Activated naive CD4-positive, alpha-beta T cell treated with anti-CD3 and anti-CD28 coated beads for 36 hours (primary cell): Measurements from ENCODE around the gene PVALEF. TPM values are rescaled to one million over a fixed set of nuclear protein-coding genes. Genes with fewer than 3 reads are reported as not detected.

Experiments
- CTCF ChIA-PET: fragments of 350-600 bp; sonication (Branson Sonifier 250); formaldehyde crosslinking; loops from one replicate; lab custom pipeline; 2021; ENCODE audit warnings: antibody characterized with exemption; lab: Charles Lee
- DNase-seq: peaks from one replicate; pipeline ENCODE4 v3.0.0-alpha.2; 2020
- H3K27ac Mint-ChIP-seq: one replicate; pipeline ENCODE4 v1.8.0; 2021; ENCODE audit warnings: mild to moderate bottlenecking, mixed read lengths
- H3K27me3 Mint-ChIP-seq: one replicate; pipeline ENCODE4 v1.8.0; 2021; ENCODE audit warnings: low read depth, mixed read lengths
- H3K36me3 Mint-ChIP-seq: one replicate; pipeline ENCODE4 v1.8.0; 2021; ENCODE audit warnings: low read depth, mixed read lengths
- H3K4me1 Mint-ChIP-seq: one replicate; pipeline ENCODE4 v1.8.0; 2021; ENCODE audit warnings: low read depth, mixed read lengths
- H3K4me3 Mint-ChIP-seq: one replicate; pipeline ENCODE4 v1.8.0; 2021; ENCODE audit warnings: mild to moderate bottlenecking, moderate library complexity, mixed read lengths
- H3K9me3 Mint-ChIP-seq: one replicate; pipeline ENCODE4 v1.8.0; 2021; ENCODE audit warnings: mixed read lengths
- intact Hi-C: fragments of 100-400 bp; cut with micrococcal nuclease; formaldehyde crosslinking; loops from one replicate; pipeline ENCODE4 v1.15.1; 2023
- total RNA-seq, 2 experiments: library from RNA; stranded (reverse); gene quantifications; one replicate each; pipeline ENCODE4 v1.2.3, GENCODE V29; 2021

The PVALEF gene
- total RNA-seq, 2 experiments from 2014 or later = not detected

- Mint-ChIP-seq H3K9me3 (no peaks in the 10 kb centered on the region), H3K4me3 (no peak overlapping the region), H3K4me1 (no peaks in the 10 kb centered on the region), H3K27ac (no peak overlapping the region), H3K27me3 (peaks cover 4% of the 10 kb centered on the region), H3K36me3 (no peaks in the 10 kb centered on the region)
- CTCF ChIA-PET = no interaction called here
- DNase-seq = no peak
- intact Hi-C loops = no loop called here
Measured at GRCh38 chr17:81187120-81187519, 21.8 kb downstream of the PVALEF start.

GRCh38 chr17:81187586-81188490 lies 22.5 kb downstream of the PVALEF start:
- H3K4me1 Mint-ChIP-seq = no peaks in the 10 kb centered on the region
- H3K4me3 Mint-ChIP-seq = no peak overlapping the region
- no peaks in the 10 kb centered on the region for H3K36me3 Mint-ChIP-seq
- intact Hi-C loops = no loop called here
- peaks cover 4% of the 10 kb centered on the region for H3K27me3 Mint-ChIP-seq
- H3K9me3 Mint-ChIP-seq = no peaks in the 10 kb centered on the region
- CTCF ChIA-PET = no interaction called here
- DNase-seq = no peak
- no peak overlapping the region for H3K27ac Mint-ChIP-seq

GRCh38 chr17:81188491-81188840 lies 23.2 kb downstream of the PVALEF start:
- DNase-seq = no peak
- intact Hi-C loops = no loop called here
- Mint-ChIP-seq H3K27me3 (peaks cover 4% of the 10 kb centered on the region), H3K4me3 (no peak overlapping the region), H3K27ac (no peak overlapping the region), H3K9me3 (no peaks in the 10 kb centered on the region), H3K36me3 (no peaks in the 10 kb centered on the region), H3K4me1 (no peaks in the 10 kb centered on the region)
- CTCF ChIA-PET = interaction anchor here (0.9 kb wide), 1 partner anchor 165 kb away, joined by 4 read pairs; no protein-coding TSS in a partner anchor

GRCh38 chr17:81189016-81189415 lies 23.7 kb downstream of the PVALEF start:
- no peaks in the 10 kb centered on the region for H3K36me3 Mint-ChIP-seq
- intact Hi-C loops = no loop called here

GRCh38 chr17:81189670-81190530 lies 24.6 kb downstream of the PVALEF start:
- Mint-ChIP-seq H3K36me3 (no peaks in the 10 kb centered on the region), H3K4me1 (no peaks in the 10 kb centered on the region), H3K27me3 (no peaks in the 10 kb centered on the region), H3K27ac (no peak overlapping the region), H3K9me3 (no peaks in the 10 kb centered on the region), H3K4me3 (no peak overlapping the region)
- DNase-seq = no peak
- CTCF ChIA-PET = interaction anchor here (0.8 kb wide), 1 partner anchor 45 kb away, joined by 3 read pairs; no protein-coding TSS in a partner anchor
- intact Hi-C loops = no loop called here

More at GRCh38 chr17:81189016-81189415, 23.7 kb downstream of the PVALEF start:
- H3K4me1 Mint-ChIP-seq = no peaks in the 10 kb centered on the region
- H3K9me3 Mint-ChIP-seq = no peaks in the 10 kb centered on the region
- H3K27me3 Mint-ChIP-seq = peaks cover 3% of the 10 kb centered on the region
- DNase-seq = no peak
- CTCF ChIA-PET = interaction anchor here (0.7 to 0.9 kb wide), 2 partner anchors 55 to 166 kb away, joined by 3 to 4 read pairs; no protein-coding TSS in a partner anchor
- H3K4me3 Mint-ChIP-seq = no peak overlapping the region
- no peak overlapping the region for H3K27ac Mint-ChIP-seq

GRCh38 chr17:81190591-81190990 lies 25.3 kb downstream of the PVALEF start:
- DNase-seq = no peak
- Mint-ChIP-seq H3K27ac (no peak overlapping the region), H3K36me3 (no peaks in the 10 kb centered on the region), H3K27me3 (no peaks in the 10 kb centered on the region), H3K9me3 (no peaks in the 10 kb centered on the region), H3K4me3 (no peak overlapping the region), H3K4me1 (no peaks in the 10 kb centered on the region)
- CTCF ChIA-PET = no interaction called here
- intact Hi-C loops = no loop called here

- CTCF ChIA-PET = no interaction called here
Measured at GRCh38 chr17:81191116-81191515, 25.8 kb downstream of the PVALEF start.

GRCh38 chr17:81191646-81192045 lies 26.3 kb downstream of the PVALEF start:
- H3K9me3 Mint-ChIP-seq = no peaks in the 10 kb centered on the region
- H3K4me3 Mint-ChIP-seq = no peak overlapping the region
- CTCF ChIA-PET = no interaction called here
- no peaks in the 10 kb centered on the region for H3K27me3 Mint-ChIP-seq
- no peaks in the 10 kb centered on the region for H3K36me3 Mint-ChIP-seq
- intact Hi-C loops = no loop called here
- H3K4me1 Mint-ChIP-seq = no peaks in the 10 kb centered on the region
- H3K27ac Mint-ChIP-seq = no peak overlapping the region
- no peak for DNase-seq

More at GRCh38 chr17:81191116-81191515, 25.8 kb downstream of the PVALEF start:
- Mint-ChIP-seq H3K27ac (no peak overlapping the region), H3K4me3 (no peak overlapping the region), H3K4me1 (no peaks in the 10 kb centered on the region), H3K9me3 (no peaks in the 10 kb centered on the region), H3K27me3 (no peaks in the 10 kb centered on the region), H3K36me3 (no peaks in the 10 kb centered on the region)
- intact Hi-C loops = no loop called here
- DNase-seq = no peak

- intact Hi-C loops = no loop called here
- Mint-ChIP-seq H3K4me1 (no peaks in the 10 kb centered on the region), H3K27ac (no peak overlapping the region), H3K27me3 (no peaks in the 10 kb centered on the region), H3K9me3 (no peaks in the 10 kb centered on the region), H3K36me3 (no peaks in the 10 kb centered on the region), H3K4me3 (no peak overlapping the region)
- CTCF ChIA-PET = no interaction called here
- no peak for DNase-seq
Measured at GRCh38 chr17:81192386-81193050, 27.2 kb downstream of the PVALEF start.

GRCh38 chr17:81193051-81193410 lies 27.7 kb downstream of the PVALEF start:
- Mint-ChIP-seq H3K4me1 (no peaks in the 10 kb centered on the region), H3K9me3 (no peaks in the 10 kb centered on the region), H3K27me3 (no peaks in the 10 kb centered on the region), H3K36me3 (no peaks in the 10 kb centered on the region), H3K4me3 (no peak overlapping the region), H3K27ac (no peak overlapping the region)
- intact Hi-C loops = no loop called here
- no peak for DNase-seq
- CTCF ChIA-PET = no interaction called here

- H3K9me3 Mint-ChIP-seq = no peaks in the 10 kb centered on the region
- intact Hi-C loops = no loop called here
- no peaks in the 10 kb centered on the region for H3K27me3 Mint-ChIP-seq
- no peak overlapping the region for H3K27ac Mint-ChIP-seq
- H3K4me3 Mint-ChIP-seq = no peak overlapping the region
- CTCF ChIA-PET = no interaction called here
- no peak for DNase-seq
- H3K36me3 Mint-ChIP-seq = no peaks in the 10 kb centered on the region
- no peaks in the 10 kb centered on the region for H3K4me1 Mint-ChIP-seq
Measured at GRCh38 chr17:81193470-81194224, 28.3 kb downstream of the PVALEF start.
